OCI-LY7 (cell line): Measurements from ENCODE around the gene MRPL45. TPM values are rescaled to one million over a fixed set of nuclear protein-coding genes. Genes with fewer than 3 reads are reported as not detected.

Experiments used
- BruUV-seq: library from RNA; stranded (reverse); fragments of 400-500 nt; replicated peaks from 2 replicates; lab custom pipeline; 2021; lab: Mats Ljungman, UMichigan
- CTCF ChIA-PET: fragments of 300-600 bp; sonication (Branson Sonifier 250); formaldehyde crosslinking; loops from one replicate; lab custom pipeline; 2022; ENCODE audit warnings: antibody characterized with exemption; ENCODE audit not compliant: unreplicated experiment; lab: Charles Lee
- POLR2A ChIA-PET: fragments of 300-600 bp; sonication (Branson Sonifier 250); formaldehyde crosslinking; loops from one replicate; lab custom pipeline; 2022; ENCODE audit warnings: antibody characterized with exemption; lab: Charles Lee
- DNase-seq: peaks from one replicate; pipeline ENCODE4 v3.0.0-alpha.2; 2015; ENCODE audit warnings: low spot score
- H2AFZ ChIP-seq: fragments of 200-600 bp; sonication (generic), shearing (Covaris generic); 2 replicates; pipeline ENCODE4 v1.6.1; 2014; ENCODE audit warnings: mild to moderate bottlenecking, antibody characterized with exemption, low read length, moderate library complexity
- H3K27ac ChIP-seq: fragments of 200-600 bp; sonication (generic); 2 replicates; pipeline ENCODE4 v1.5.1; 2014; ENCODE audit warnings: mixed run types, low read depth, mild to moderate bottlenecking, moderate library complexity, low read length, inconsistent platforms; ENCODE audit not compliant: poor library complexity, severe bottlenecking
- H3K36me3 ChIP-seq: fragments of 200-600 bp; sonication (generic); 2 replicates; pipeline ENCODE4 v1.6.1; 2014; ENCODE audit warnings: mild to moderate bottlenecking, antibody characterized with exemption, low read length, moderate library complexity, mixed read lengths; ENCODE audit not compliant: insufficient read depth
- H3K4me1 ChIP-seq: fragments of 200-600 bp; sonication (generic); 2 replicates; pipeline ENCODE4 v1.5.1; 2014; ENCODE audit warnings: mild to moderate bottlenecking, low read length; ENCODE audit not compliant: insufficient read depth, poor library complexity, severe bottlenecking
- H3K4me2 ChIP-seq: fragments of 200-600 bp; sonication (generic); 2 replicates; pipeline ENCODE4 v1.6.1; 2014; ENCODE audit warnings: mild to moderate bottlenecking, low read length
- H3K4me3 ChIP-seq: fragments of 200-600 bp; sonication (generic); 2 replicates; pipeline ENCODE4 v1.5.1; 2014; ENCODE audit warnings: mild to moderate bottlenecking, low read depth, low read length; ENCODE audit not compliant: poor library complexity, severe bottlenecking
- H3K79me2 ChIP-seq: fragments of 200-600 bp; sonication (generic); 2 replicates; pipeline ENCODE4 v1.6.1; 2016; ENCODE audit warnings: low read depth, mild to moderate bottlenecking, low read length, moderate library complexity, mixed read lengths; ENCODE audit not compliant: insufficient read depth
- H3K9me2 ChIP-seq: fragments of 200-600 bp; sonication (generic); 2 replicates; pipeline ENCODE4 v1.6.1; 2016; ENCODE audit warnings: mild to moderate bottlenecking, low read length, mixed read lengths; ENCODE audit not compliant: insufficient read depth
- H3K9me3 ChIP-seq: fragments of 200-600 bp; sonication (generic); 2 replicates; pipeline ENCODE4 v1.6.1; 2014; ENCODE audit warnings: mild to moderate bottlenecking, mixed run types, low read length, mixed read lengths
- H4K20me1 ChIP-seq: fragments of 200-600 bp; sonication (generic); 2 replicates; pipeline ENCODE4 v1.6.1; 2014; ENCODE audit warnings: mild to moderate bottlenecking, antibody characterized with exemption, low read length, moderate library complexity, mixed read lengths; ENCODE audit not compliant: insufficient read depth
- CTCF ChIP-seq: fragments of 200-600 bp; sonication (generic); conservative IDR thresholded peaks from 2 replicates; pipeline ENCODE4 v1.5.1; 2014; ENCODE audit warnings: mild to moderate bottlenecking, antibody characterized with exemption, low read length, moderate library complexity, mixed read lengths
- EZH2phosphoT487 ChIP-seq: fragments of 200-600 bp; sonication (generic); IDR thresholded peaks from 2 replicates; pipeline ENCODE4 v1.6.1; 2018; ENCODE audit warnings: low read depth, borderline replicate concordance, mild to moderate bottlenecking, mixed run types, antibody characterized with exemption, low read length, moderate library complexity, mixed read lengths
- intact Hi-C: fragments of 100-400 bp; cut with micrococcal nuclease; formaldehyde crosslinking; loops from one replicate; pipeline ENCODE4 v1.10.0; 2022; ENCODE audit not compliant: unreplicated experiment
- total RNA-seq, 2 experiments: library from RNA; depleted of rRNA in 1 of 2; stranded (reverse); fragments of >200 nt in 1 of 2; shearing (Covaris generic) in 1 of 2; gene quantifications; 2 replicates each; pipeline ENCODE4 v1.2.3, GENCODE V29; 2014 to 2022

Gene MRPL45
- total RNA-seq, 2 experiments from 2014 or later = 29.5 to 45.1 TPM

DNA sequence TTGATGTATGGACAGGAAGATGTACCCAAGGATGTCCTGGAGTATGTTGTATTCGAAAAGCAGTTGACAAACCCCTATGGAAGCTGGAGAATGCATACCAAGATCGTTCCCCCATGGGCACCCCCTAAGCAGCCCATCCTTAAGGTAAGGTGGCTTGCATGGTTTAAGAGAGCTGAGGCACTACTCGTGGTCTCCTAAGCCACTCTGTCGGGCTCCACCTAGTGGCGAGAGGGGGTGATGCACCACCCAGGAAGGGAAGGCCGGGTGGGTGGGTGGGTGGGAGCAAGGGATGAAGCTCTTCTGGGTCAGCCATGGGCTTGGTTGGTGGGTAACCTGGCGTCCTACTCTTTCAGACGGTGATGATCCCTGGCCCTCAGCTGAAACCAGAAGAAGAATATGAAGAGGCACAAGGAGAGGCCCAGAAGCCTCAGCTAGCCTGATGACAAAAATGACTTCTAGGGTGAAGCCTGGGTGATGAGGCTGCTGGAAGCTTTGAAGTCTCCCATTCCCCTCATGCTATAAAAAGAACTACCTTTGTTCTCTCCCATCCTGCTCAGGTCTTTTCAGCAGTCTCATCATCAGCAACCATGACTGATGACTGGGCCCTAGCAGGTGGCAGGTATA lies 25.3 kb downstream of the MRPL45 start:
- ChIA-PET POLR2A (no interaction called here), CTCF (interaction anchor here (1.0 kb wide), 2 partner anchors 11 to 13 kb away, joined by 3 to 5 read pairs; no protein-coding TSS in a partner anchor)
- Histone ChIP-seq H3K4me2 (no peak overlapping the region), H3K4me3 (no peak overlapping the region), H3K4me1 (peaks cover 50% of the 10 kb centered on the region), H3K9me3 (no peaks in the 10 kb centered on the region), H4K20me1 (no peaks in the 10 kb centered on the region), H3K9me2 (no peaks in the 10 kb centered on the region), H2AFZ (no peak overlapping the region), H3K27ac (peak overlapping the region; percentile 17), H3K79me2 (no peaks in the 10 kb centered on the region), H3K36me3 (peaks cover 37% of the 10 kb centered on the region)
- peak; percentile 76 for DNase-seq
- intact Hi-C loops = no loop called here
- TF ChIP-seq EZH2phosphoT487 (no peak), CTCF (peak; percentile 59)
- BruUV-seq = no TSS peak

GRCh38 chr17:38322897-38323296 lies 25.9 kb downstream of the MRPL45 start:
- peaks cover 37% of the 10 kb centered on the region for H3K36me3 ChIP-seq
- no peaks in the 10 kb centered on the region for H3K79me2 ChIP-seq
- no peaks in the 10 kb centered on the region for H4K20me1 ChIP-seq
- H3K4me1 ChIP-seq = peaks cover 56% of the 10 kb centered on the region
- peak overlapping the region; percentile 17 for H3K27ac ChIP-seq
- POLR2A ChIA-PET = interaction anchor here (4.1 kb wide), 1 partner anchor 30 kb away, joined by 38 read pairs; the partner anchor contains the start of gene SOCS7
- CTCF ChIA-PET = interaction anchor here (1.0 kb wide), 2 partner anchors 11 to 13 kb away, joined by 3 to 5 read pairs; no protein-coding TSS in a partner anchor
- DNase-seq = no peak
- TF ChIP-seq EZH2phosphoT487 (no peak), CTCF (no peak)
- no peaks in the 10 kb centered on the region for H3K9me3 ChIP-seq
- intact Hi-C loops = no loop called here
- no TSS peak for BruUV-seq
- H3K4me2 ChIP-seq = no peak overlapping the region
- H3K4me3 ChIP-seq = no peak overlapping the region
- H2AFZ ChIP-seq = no peak overlapping the region
- no peaks in the 10 kb centered on the region for H3K9me2 ChIP-seq
